ENCODE data around the gene PHYHD1. TPM values are rescaled to one million over a fixed set of nuclear protein-coding genes. Genes with fewer than 3 reads are reported as not detected.
A peak's percentile ranks its signal among the peaks of the same experiment; 100 is the strongest.

The PHYHD1 gene
- total and polyA plus RNA-seq, 2 of the 13 experiments (the other 11 are each of a cell fraction or from before 2014, with no cell fraction given): 10.6 to 25.3 TPM

DNA sequence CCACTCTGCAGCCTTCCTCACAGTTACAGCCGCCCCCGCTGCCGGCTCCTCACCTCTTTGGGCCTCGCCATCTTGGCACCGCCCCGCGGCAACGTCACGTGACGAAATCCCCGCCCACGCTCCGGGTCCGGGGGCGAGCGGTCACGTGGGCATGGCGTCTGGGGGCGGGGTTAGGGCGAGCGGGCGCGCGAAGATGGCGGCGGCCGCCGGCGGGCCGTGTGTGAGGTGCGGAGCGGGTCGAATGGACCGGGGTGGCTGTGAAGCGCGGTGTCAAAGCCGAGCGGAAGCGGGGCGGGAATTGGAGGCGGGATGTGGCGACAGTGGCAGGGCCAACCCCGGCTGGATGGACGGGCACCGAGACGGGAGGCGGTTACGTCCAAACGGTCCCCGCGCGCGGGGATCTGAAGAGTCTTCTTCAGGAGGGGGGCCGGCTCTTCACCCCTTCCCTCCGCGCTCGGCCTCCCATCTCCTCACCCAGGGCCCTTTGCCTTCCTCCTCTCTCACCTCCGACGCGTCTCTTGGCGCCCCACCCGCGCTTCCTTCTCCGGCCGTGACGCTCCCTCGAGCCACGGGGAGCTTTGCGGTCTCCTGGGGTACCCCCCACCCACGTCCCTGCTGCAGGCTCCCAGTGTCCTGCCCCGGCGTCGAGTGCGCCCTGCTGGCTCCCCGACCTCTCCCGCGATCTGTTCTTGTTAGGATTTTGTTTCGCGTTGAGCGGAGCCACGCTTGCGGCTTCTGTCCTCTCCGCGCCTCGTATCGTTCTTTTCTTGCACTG, 26.9 kb downstream of the PHYHD1 start, which contains the start of the genes DOLK and NUP188 (continued):
- TF ChIP-seq, protein P1, sequence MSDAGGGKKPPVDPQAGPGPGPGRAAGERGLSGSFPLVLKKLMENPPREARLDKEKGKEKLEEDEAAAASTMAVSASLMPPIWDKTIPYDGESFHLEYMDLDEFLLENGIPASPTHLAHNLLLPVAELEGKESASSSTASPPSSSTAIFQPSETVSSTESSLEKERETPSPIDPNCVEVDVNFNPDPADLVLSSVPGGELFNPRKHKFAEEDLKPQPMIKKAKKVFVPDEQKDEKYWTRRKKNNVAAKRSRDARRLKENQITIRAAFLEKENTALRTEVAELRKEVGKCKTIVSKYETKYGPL (CRISPR knock-in tag; IDR thresholded peaks at IDR 0.05): no peak; the same call in 1 of the 2 replicates
- TF ChIP-seq ZNF296 (CRISPR knock-in tag; conservative IDR thresholded peaks at IDR 0.05): no peak
- no peak for TF ChIP-seq ZNF674 (CRISPR knock-in tag; IDR thresholded peaks at IDR 0.05; ENCODE audit: low read depth)
- no peak for TF ChIP-seq SNRNP70 (IDR thresholded peaks at IDR 0.05; ENCODE audit: low read depth, low read length)
- TF ChIP-seq SOX13 (IDR thresholded peaks at IDR 0.05): 0 out of 2 replicates have a peak, but pooled peaks have one; percentile 13
- no peak; a peak in 1 of 4 replicates for TF ChIP-seq SOX13 (CRISPR knock-in tag; conservative IDR thresholded peaks at IDR 0.05 in 1 of 2, IDR thresholded peaks at IDR 0.05 in 1 of 2)
- TF ChIP-seq, protein P2, sequence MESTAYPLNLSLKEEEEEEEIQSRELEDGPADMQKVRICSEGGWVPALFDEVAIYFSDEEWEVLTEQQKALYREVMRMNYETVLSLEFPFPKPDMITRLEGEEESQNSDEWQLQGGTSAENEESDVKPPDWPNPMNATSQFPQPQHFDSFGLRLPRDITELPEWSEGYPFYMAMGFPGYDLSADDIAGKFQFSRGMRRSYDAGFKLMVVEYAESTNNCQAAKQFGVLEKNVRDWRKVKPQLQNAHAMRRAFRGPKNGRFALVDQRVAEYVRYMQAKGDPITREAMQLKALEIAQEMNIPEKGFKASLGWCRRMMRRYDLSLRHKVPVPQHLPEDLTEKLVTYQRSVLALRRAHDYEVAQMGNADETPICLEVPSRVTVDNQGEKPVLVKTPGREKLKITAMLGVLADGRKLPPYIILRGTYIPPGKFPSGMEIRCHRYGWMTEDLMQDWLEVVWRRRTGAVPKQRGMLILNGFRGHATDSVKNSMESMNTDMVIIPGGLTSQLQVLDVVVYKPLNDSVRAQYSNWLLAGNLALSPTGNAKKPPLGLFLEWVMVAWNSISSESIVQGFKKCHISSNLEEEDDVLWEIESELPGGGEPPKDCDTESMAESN (CRISPR knock-in tag; conservative IDR thresholded peaks at IDR 0.05): peak; percentile 91
- peak; percentile 33; the same call in 1 of the 2 replicates for TF ChIP-seq MTA1 (CRISPR knock-in tag; IDR thresholded peaks at IDR 0.05; ENCODE audit: borderline replicate concordance)
- TF ChIP-seq ZBTB40 (IDR thresholded peaks at IDR 0.05): no peak
- TF ChIP-seq ZBTB40 (CRISPR knock-in tag; IDR thresholded peaks at IDR 0.05): no peak
- TF ChIP-seq ZNF552 (CRISPR knock-in tag; IDR thresholded peaks at IDR 0.05; ENCODE audit: borderline replicate concordance): peak; percentile 22; the same call in 1 of the 2 replicates
- no peak for TF ChIP-seq MTA3 (CRISPR knock-in tag; IDR thresholded peaks at IDR 0.05)
- TF ChIP-seq NAIF1 (CRISPR knock-in tag; IDR thresholded peaks at IDR 0.05; ENCODE audit: borderline replicate concordance): 0 out of 2 replicates have a peak, but pooled peaks have one; percentile 44
- TF ChIP-seq ATF7-NPFF (CRISPR knock-in tag; IDR thresholded peaks at IDR 0.05; ENCODE audit: low read depth): peak; percentile 65; the same call in 1 of the 2 replicates
- TF ChIP-seq ELK4 (CRISPR knock-in tag; IDR thresholded peaks at IDR 0.05; ENCODE audit: borderline replicate concordance): no peak
